Germinal center (tissue), 1 donor: ENCODE data around the gene RABL6.
"Not testable (repeated sequence)": the region's sequence is repeated elsewhere in the genome, so short reads cannot be mapped to it uniquely, and the experiment has no call there.

Experiments used
- DNase-seq: peaks from one replicate; pipeline ENCODE4 v3.0.0; 2012; ENCODE audit warnings: mixed read lengths, low spot score

RABL6 gene

DNA sequence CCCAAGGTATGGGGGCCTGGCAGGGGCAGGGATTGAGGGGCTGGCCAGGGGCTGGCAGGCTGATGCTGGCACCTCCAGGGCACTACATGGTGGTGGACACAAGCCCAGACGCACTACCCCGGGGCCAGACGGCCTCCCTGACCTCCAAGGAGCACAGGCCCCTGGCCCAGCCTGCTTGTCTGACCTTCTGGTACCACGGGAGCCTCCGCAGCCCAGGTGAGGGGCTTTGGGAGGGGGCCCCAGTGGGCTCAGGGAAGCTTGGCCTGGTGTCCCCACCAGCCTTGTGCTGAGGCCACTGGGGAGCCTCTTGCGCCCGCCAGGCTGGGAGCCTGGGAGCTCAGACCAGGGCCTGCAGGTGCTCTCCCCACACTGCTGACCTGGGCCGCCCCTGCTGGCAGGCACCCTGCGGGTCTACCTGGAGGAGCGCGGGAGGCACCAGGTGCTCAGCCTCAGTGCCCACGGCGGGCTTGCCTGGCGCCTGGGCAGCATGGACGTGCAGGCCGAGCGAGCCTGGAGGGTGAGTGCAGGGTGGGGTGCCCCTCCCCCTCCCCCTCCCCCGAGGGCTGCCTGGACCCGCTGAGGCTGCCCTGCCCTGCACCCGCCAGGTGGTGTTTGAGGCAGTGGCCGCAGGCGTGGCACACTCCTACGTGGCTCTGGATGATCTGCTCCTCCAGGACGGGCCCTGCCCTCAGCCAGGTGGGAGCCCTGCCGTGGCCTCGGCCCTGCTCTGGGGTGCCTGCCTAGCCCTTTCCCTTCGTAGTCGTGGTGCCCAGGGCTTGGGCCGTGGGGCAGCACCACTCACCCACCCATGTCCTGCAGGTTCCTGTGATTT, 50.0 kb downstream of the RABL6 start:
- no peak for DNase-seq

DNA sequence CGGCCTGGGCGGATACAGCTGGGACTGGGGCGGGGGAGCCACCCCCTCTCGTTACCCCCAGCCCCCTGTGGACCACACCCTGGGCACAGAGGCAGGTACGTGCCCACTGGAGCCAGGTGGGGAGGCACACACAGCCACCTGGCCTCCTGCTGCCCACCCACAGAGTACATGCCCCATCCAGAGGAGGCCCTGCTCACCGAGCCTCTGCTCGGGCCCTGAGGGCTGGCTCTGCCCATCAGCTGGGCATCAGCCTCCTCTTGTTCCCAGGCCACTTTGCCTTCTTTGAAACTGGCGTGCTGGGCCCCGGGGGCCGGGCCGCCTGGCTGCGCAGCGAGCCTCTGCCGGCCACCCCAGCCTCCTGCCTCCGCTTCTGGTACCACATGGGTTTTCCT, 50.7 kb downstream of the RABL6 start:
- DNase-seq, result no peak

DNA sequence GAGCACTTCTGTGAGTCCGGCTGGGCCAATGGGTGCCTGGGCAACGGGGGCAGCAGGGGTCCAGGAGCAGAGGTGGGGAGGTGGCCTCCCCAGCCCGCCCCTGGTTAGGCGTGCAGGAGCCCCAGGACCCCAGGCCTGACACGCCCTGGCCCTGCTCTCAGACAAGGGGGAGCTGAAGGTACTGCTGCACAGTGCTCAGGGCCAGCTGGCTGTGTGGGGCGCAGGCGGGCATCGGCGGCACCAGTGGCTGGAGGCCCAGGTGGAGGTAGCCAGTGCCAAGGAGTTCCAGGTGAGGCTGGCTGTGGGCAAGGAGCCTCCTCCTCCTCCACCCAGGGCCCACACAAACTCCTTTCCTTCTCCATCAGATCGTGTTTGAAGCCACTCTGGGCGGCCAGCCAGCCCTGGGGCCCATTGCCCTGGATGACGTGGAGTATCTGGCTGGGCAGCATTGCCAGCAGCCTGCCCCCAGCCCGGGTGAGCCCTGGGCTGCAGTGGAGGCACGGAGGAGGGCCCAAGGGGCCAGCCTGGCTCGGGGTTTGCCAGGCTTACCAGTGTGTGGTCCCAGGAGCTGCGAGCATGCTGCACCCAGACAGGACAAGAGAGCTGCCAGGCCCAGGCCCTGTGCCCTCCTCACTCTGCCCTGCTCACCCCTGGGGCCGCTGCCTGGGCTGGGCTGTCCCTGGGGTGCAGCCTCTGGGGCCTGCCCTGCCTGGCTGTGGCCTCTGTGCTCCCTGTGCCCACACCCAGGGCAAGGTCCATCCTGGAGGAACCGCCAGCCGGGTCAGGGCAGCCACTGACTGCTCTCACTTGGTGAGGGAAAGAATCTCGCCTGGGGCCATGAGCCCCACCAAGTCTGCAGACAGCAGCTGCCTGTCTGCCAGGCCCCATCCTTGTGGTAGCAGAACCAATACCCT, 51.4 kb downstream of the RABL6 start:
- no peak for DNase-seq

DNA sequence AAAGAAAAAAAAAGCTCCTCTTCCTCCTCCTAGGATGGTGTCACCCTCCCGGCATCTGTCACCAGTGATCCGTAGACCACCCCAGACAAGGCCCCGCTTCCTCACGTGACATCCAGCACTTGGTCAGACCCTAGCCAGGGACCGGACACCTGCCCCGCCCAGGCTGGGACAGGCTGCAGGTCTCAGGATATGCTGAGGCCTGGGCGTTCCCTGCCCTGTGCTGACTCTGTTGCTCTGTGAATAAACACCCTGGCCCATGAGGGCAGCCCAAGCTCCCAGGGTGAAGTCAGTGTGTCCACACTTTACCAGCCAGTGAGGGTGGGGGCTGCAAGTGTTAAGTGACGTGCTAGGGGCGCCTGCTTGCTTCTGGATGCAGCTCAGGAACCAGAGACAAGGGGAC, 52.8 kb downstream of the RABL6 start:
- no peak for DNase-seq

- no peak for DNase-seq
These were observed 53.5 kb downstream of the RABL6 start for GRCh38 chr9:136860933-136861873.

DNA sequence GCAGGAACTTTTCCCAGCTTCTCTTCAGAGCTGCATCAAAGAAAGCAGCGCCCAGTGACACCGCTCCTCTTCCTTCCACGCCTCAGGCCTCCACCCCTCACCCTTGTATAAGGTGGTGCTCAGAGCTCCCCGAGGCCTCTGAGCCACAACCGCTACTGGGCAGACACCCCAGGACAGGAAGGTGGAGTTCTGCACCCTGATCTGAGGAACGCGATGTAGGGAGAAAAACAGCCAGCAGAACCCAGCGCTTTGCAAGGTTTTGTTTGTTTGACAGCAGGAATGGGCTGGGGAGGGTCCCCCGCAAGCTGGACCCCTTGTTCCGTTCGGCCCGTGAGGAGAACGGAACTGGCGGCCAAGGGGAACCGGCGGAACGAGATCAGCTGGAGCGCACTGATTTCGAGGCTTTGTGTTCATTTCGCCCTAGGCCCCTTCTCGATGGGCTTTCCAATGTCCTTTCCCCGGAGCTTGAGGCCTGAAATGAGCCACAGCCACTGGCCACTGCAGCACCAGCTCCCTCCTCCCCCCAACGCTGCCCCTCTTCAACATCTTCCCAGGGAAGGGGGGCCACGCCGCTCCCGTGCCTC, 54.2 kb downstream of the RABL6 start:
- no peak for DNase-seq

DNA sequence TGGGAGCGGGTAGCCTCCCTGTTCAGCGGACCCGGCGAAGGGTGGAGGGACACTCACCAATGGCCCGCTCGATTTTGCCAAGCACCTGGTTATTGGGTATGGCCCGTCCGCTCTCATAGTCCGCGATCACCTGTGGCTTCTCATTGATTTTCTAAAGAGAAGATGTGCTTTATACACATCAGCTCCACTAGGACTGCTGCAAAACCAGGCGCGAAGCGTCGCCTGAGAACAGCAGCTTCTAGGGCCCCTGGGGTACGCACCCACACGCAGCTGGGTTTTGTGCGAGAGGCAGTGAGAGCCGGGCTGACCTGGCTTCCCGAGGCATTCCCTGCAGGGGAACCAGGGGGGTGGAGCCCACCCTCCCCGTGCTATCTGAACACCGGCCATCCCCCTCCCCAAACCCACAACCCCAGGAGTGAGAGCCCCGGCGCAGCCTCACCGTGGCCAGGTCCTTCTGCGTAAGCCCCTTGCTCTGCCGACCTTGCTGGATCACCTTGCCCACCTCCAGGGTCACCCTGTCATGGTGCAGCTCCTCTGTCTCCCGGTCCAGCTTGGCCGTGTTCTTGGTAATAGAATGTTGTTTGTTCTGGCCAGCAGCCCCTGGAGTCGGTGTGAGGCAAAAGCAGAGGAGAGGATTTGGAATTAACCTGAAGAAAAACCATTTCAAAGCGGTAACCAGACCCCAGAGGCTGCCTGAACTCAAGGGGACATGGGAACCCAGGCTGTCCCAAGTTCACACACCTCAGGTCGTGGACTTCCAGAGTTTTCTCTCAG, 55.3 kb downstream of the RABL6 start:
- no peak for DNase-seq

DNA sequence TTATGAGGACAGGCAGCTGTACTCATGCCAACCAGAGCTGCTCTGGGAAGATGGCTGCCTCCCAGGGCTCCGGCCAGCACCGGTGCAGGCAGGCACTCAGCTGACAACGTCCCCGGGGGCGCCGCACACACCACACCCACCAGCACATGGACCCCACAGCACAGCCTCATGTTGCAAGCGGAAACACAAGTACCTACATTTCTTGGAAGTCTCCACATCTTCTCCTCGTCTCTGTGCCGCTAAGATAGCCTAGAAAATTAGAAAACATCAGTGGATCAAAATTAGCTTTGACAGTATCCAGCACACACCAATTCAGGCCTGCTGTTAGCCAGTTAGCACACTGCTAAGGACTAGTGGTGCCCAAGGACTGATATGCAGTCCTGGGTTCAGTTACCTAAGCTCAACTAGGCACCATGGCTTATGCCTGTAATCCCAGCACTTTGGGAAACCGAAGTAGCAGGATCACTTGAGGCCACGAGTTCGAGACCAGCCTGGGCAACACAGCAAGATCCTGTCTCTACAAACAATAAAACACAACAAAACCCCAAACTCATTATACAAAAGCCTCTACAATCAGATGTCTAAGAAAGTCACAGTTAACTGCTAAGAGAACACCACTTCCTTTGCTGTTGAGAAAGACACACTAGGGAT, 56.0 kb downstream of the RABL6 start:
- DNase-seq, result no peak

DNA sequence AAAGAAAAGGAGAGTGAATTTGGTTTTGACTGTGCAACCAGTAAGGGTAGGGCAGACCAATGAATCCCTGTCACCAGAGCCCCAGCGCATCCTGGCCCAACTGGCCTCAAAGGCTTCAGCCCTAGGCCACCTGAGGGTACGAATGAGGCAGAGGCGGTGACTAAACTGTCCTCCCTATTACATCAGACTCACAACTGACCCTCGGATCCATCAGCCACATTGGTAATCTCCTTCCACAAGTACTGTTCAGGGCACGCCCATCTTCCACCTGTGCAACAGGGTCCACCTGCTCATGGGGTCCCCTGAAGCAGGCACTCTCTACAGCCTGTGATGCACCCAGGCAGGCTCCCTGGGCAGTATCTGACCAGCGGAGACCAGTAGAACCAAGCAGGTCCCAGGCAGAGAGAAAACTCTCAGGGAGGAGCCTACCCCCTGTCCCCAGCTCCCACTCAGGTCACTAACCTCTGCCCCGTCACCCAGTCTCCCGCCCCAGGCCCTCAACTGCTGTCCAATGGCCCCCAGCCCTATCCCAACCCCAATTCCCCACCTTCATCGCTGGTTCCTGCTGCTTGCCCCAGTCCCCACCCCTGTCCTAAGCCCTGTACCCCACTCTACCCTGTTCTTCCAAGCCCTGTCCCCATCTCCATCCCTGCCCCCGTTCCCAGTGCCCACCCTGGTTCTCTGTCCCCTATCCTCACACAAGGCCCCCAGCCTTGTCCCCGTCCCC, 57.5 kb downstream of the RABL6 start:
- no peak for DNase-seq

GRCh38 chr9:136865768-136866103, 58.0 kb downstream of the RABL6 start:
- peak; percentile 23 for DNase-seq

DNA sequence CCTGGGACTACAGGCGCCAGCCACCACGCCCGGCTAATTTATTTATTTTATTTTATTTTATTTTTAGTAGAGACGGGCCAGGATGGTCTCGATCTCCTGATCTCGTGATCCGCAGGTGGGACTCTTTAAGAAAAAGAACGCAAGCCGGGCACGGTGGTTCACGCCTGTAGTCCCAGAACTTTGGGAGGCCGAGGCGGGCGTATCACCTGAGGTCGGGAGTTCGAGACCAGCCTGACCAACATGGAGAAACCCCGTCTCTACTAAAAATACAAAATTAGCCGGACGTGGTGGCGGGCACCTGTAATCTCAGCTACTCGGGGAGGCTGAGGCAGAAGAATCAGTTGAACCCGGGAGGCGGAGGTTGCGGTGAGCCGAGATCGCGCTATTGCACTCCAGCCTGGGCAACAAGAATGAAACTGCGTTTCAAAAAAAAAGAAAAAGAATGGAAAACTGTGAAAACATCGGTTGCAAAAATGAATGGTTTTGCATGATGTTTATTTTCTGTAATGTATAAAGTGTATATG, 59.2 kb downstream of the RABL6 start:
- not testable (repeated sequence) for DNase-seq

- no peak for DNase-seq
These were observed 59.7 kb downstream of the RABL6 start for GRCh38 chr9:136867480-136867879.

- DNase-seq, result no peak
These were observed 60.2 kb downstream of the RABL6 start for GRCh38 chr9:136867917-136868316.

DNA sequence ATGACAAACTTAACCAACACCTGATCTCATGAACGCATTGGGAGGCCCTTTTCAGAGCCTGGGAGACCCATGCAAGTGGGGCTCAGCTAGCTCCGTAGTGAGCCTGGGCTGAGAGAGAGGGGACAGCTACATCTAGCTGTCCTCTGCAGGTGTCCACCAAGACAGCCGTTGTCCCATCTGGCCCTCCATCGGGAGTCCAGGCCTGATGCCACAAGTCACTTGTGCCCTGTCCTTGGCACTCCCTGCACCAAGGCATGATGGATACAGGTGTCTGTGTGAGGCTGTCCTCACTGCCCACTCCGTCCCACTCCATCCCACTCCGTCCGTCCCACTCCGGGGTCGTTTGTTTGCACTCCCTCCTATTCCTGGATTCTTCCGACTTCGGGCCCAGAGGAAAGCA, 60.9 kb downstream of the RABL6 start:
- no peak for DNase-seq

- DNase-seq, result not testable (repeated sequence)
These were observed 61.9 kb downstream of the RABL6 start for GRCh38 chr9:136869611-136870010.

- DNase-seq, result no peak
These were observed 67.4 kb downstream of the RABL6 start for GRCh38 chr9:136875155-136875554.

- no peak for DNase-seq
These were observed 68.7 kb downstream of the RABL6 start for GRCh38 chr9:136876476-136876875.

DNA sequence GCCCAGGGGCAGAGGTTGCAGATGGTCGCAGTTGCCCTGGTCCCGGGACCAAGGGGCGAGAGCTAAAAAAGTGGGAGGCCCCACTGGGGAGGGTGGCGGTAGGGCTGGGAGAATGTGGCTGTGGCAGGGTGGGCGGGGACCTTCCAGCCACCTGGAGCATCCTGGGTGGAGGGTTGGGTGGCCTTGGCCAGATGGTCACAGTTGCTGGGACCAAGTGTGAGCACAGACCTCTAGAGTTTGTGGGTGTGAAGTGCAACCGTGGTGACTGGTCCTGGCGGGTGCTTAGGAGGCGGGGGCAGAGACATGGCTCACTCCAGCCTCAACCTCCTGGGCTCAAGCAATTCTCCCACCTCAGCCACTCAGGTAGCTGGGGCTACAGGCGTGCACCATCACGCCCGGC, 72.9 kb downstream of the RABL6 start:
- no peak for DNase-seq

DNA sequence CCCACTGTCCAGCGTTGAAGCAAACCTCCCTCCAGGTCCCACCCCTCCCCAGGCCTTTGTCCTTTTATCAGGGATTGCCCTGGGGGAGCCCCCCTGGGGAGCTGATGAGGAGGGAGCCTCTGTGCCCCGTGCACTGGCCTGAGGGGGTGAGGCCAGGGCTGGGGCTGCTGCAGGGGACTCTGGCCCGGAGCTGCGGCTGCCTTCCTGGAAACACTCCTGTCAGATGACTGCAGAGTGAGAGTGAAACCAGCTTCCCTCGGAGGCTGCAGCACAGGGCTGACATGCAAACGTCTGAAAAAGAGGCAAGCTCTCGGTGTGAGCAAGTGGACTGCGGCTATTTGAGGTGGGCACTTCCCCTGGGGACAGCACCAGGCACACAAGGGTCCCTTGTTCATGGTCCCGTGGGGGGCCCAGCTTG, 74.0 kb downstream of the RABL6 start:
- peak; percentile 31 for DNase-seq
